Mucosa of rectum (tissue), 2 donors: Measurements from ENCODE around the gene PLEKHH3.

ENCODE experiments used
- H3K27ac ChIP-seq, 2 donors: one replicate each; pipeline ENCODE4 v1.7.0; 2013; ENCODE audit warnings: inconsistent platforms in 2 of 2, low read depth in 2 of 2, low read length in 2 of 2
- H3K27me3 ChIP-seq, 2 donors: one replicate each; pipeline ENCODE4 v1.7.0; 2013; ENCODE audit warnings: low read length in 2 of 2; ENCODE audit not compliant: control insufficient read depth in 2 of 2, insufficient read depth in 2 of 2
- H3K36me3 ChIP-seq, 2 donors: one replicate each; pipeline ENCODE4 v1.7.0; 2013; ENCODE audit warnings: low read length in 2 of 2; ENCODE audit not compliant: control insufficient read depth in 2 of 2, insufficient read depth in 2 of 2
- H3K4me1 ChIP-seq, 2 donors: one replicate each; pipeline ENCODE4 v1.7.0; 2013; ENCODE audit warnings: low read length in 2 of 2, mild to moderate bottlenecking in 1 of 2; ENCODE audit not compliant: control insufficient read depth in 2 of 2, insufficient read depth in 2 of 2
- H3K4me3 ChIP-seq, 2 donors: one replicate each; pipeline ENCODE4 v1.7.0; 2013; ENCODE audit warnings: low read length in 2 of 2
- H3K9ac ChIP-seq, 2 donors: one replicate each; pipeline ENCODE4 v1.7.0; 2013; ENCODE audit warnings: low read length in 2 of 2, low read depth in 1 of 2, mild to moderate bottlenecking in 1 of 2
- H3K9me3 ChIP-seq, 2 donors: one replicate each; pipeline ENCODE4 v1.7.0; 2013; ENCODE audit warnings: low read length in 2 of 2; ENCODE audit not compliant: control insufficient read depth in 2 of 2
- donor health status: healthy.
- donor health status: Normal muscosa, but diverticular disease.

Gene PLEKHH3, protein sequence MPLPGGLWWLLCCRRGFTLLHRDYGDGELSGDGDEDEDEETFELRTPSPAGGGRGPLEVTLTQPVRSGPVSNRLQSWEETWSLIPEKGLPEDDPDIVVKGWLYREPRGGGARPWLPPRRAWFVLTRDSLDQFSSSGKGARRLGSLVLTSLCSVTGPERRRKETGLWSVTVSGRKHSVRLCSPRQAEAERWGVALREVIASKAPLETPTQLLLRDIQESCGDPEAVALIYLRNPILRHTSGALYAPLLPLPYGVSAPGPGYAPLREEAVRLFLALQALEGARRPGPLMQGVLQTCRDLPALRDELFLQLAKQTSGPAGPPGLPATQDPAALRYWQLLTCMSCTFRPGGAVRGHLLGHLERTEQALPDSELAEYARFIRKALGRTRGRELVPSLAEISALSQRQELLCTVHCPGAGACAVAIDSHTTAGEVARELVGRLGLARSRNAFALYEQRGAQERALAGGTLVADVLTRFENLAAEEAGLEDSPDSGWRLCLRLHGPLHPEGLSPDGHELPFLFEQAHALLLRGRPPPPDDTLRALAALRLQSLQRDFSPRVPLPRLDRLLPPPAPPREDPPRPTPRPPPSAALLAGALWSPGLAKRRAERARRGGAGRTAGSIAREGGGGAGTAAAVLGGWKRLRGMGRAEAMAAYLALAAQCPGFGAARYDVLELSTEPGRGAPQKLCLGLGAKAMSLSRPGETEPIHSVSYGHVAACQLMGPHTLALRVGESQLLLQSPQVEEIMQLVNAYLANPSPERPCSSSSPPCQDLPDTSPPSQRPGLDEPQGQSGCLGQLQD

GRCh38 chr17:42676424-42677011 is at the start of gene PLEKHH3:
TSS of gene PLEKHH3 (minus strand) at chr17:42676994. CDS start at chr17:42676563, 431 bp downstream.
- peaks cover 10 to 11% of the 10 kb centered on the region in 2 donors for H3K36me3 ChIP-seq
- peak within 1 kb of the TSS; percentile 88 to 95 for H3K27ac ChIP-seq
- peaks cover 0 to 3% of the 10 kb centered on the region in 2 donors for H3K27me3 ChIP-seq
- peaks cover 49 to 60% of the 10 kb centered on the region in 2 donors for H3K4me1 ChIP-seq
- H3K9ac ChIP-seq, result peak within 1 kb of the TSS; percentile 86 to 94
- H3K9me3 ChIP-seq, result no peaks in the 10 kb centered on the region
- H3K4me3 ChIP-seq, result peak within 1 kb of the TSS; percentile 86 to 99

DNA sequence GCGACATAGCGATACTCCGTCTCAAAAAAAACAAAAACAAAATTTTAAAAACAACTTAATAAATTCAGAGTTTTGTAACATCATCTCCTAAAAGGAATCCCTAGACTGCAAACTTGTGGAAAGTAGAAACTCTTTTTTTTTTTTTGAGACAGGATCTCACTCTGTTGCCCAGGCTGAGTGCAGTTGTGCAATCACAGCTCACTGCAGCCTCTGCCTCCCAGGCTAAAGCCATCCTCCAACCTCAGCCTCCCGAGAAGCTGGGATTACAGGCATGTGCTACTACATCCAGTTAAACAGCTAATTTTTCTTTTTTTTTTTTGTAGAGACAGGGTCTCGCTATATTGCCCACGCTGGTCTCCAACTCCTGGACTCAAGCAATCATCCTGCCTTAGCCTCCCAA is 48.3 kb upstream of the PLEKHH3 start:
- Histone ChIP-seq H3K9ac (no peak overlapping the region), H3K4me1 (no peaks in the 10 kb centered on the region), H3K9me3 (no peaks in the 10 kb centered on the region), H3K27ac (no peak overlapping the region), H3K27me3 (no peaks in the 10 kb centered on the region), H3K4me3 (no peak overlapping the region), H3K36me3 (peaks cover 27 to 36% of the 10 kb centered on the region in 2 donors)

GRCh38 chr17:42723636-42724035 is 46.8 kb upstream of the PLEKHH3 start:
- Histone ChIP-seq H3K27me3 (no peaks in the 10 kb centered on the region), H3K9ac (no peak overlapping the region), H3K27ac (no peak overlapping the region), H3K4me1 (no peaks in the 10 kb centered on the region), H3K4me3 (no peak overlapping the region), H3K36me3 (peaks cover 39 to 45% of the 10 kb centered on the region in 2 donors), H3K9me3 (no peaks in the 10 kb centered on the region)

DNA sequence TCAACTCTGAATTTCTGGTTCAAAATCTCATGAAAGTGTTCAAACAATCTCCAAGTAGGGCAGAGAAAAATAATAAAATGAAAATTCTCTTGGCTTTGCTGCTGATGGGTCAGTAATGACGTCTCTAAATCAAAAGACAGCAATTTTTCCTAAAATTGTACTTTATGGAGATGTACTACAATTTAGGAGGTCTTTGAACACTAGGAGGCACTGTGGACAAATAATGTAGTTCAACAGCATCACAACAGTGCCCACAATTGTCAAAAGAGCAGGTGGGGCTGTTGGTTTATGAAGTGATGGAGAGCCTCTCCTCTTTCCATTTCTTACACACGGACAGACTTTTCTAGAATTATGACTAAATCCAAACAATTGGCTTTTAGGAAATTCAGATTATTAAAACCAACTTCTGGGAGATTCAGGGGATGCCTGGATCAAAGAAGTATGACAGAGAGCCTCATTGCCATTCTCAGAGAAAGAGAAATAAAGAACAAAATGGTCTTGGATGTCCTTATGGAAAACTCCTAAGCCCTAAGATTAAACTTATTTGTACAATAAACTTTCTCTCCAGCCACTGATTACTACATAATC is 44.3 kb upstream of the PLEKHH3 start:
- Histone ChIP-seq H3K27ac (no peak overlapping the region), H3K9ac (no peak overlapping the region), H3K4me3 (no peak overlapping the region), H3K9me3 (no peaks in the 10 kb centered on the region), H3K36me3 (peaks cover 50 to 60% of the 10 kb centered on the region in 2 donors), H3K27me3 (no peaks in the 10 kb centered on the region), H3K4me1 (no peaks in the 10 kb centered on the region)

GRCh38 chr17:42709561-42709960 is 32.8 kb upstream of the PLEKHH3 start:
- H3K9ac ChIP-seq, result no peak overlapping the region
- H3K27me3 ChIP-seq, result no peaks in the 10 kb centered on the region
- H3K4me3 ChIP-seq, result no peak overlapping the region
- no peaks in the 10 kb centered on the region for H3K4me1 ChIP-seq
- no peaks in the 10 kb centered on the region for H3K9me3 ChIP-seq
- H3K27ac ChIP-seq, result no peak overlapping the region
- H3K36me3 ChIP-seq, result peaks cover 64 to 71% of the 10 kb centered on the region in 2 donors

GRCh38 chr17:42708588-42708987 is 31.8 kb upstream of the PLEKHH3 start:
- Histone ChIP-seq H3K27ac (no peak overlapping the region), H3K4me1 (no peaks in the 10 kb centered on the region), H3K36me3 (peaks cover 68 to 73% of the 10 kb centered on the region in 2 donors), H3K27me3 (no peaks in the 10 kb centered on the region), H3K4me3 (no peak overlapping the region), H3K9ac (no peak overlapping the region), H3K9me3 (no peaks in the 10 kb centered on the region)

- H3K27ac ChIP-seq, result no peak overlapping the region
- H3K36me3 ChIP-seq, result peaks cover 66 to 79% of the 10 kb centered on the region in 2 donors
These were observed 29.9 kb upstream of the PLEKHH3 start for GRCh38 chr17:42706732-42707131.

GRCh38 chr17:42704837-42705494 is 28.2 kb upstream of the PLEKHH3 start:
- Histone ChIP-seq H3K36me3 (peaks cover 61 to 81% of the 10 kb centered on the region in 2 donors), H3K27me3 (no peaks in the 10 kb centered on the region), H3K4me3 (no peak overlapping the region), H3K9me3 (no peaks in the 10 kb centered on the region), H3K27ac (no peak overlapping the region), H3K4me1 (no peaks in the 10 kb centered on the region), H3K9ac (no peak overlapping the region)

More at GRCh38 chr17:42706732-42707131, 29.9 kb upstream of the PLEKHH3 start:
- no peak overlapping the region for H3K4me3 ChIP-seq
- no peaks in the 10 kb centered on the region for H3K27me3 ChIP-seq
- H3K9me3 ChIP-seq, result no peaks in the 10 kb centered on the region
- H3K4me1 ChIP-seq, result no peaks in the 10 kb centered on the region
- no peak overlapping the region for H3K9ac ChIP-seq

DNA sequence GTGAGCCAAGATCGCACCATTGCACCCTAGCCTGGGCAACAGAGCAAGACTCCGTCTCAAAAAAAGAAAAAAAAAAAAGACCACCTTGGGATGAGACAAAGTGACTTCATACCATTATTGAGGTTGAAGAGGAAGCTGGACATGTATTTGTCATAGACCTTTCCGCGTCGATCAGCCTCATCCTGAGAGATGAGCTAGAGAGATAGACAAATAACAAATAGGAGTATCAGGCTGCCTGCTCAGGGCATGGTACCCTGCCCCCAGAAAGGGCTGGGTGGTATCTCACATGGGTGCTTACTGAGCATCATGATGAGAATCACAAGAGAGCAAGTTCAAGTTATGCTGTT is 27.7 kb upstream of the PLEKHH3 start:
- H3K27me3 ChIP-seq, result no peaks in the 10 kb centered on the region
- H3K4me3 ChIP-seq, result no peak overlapping the region
- no peaks in the 10 kb centered on the region for H3K9me3 ChIP-seq
- H3K27ac ChIP-seq, result no peak overlapping the region
- H3K4me1 ChIP-seq, result no peaks in the 10 kb centered on the region
- peaks cover 56 to 76% of the 10 kb centered on the region in 2 donors for H3K36me3 ChIP-seq
- H3K9ac ChIP-seq, result no peak overlapping the region
